Measurements from ENCODE around the gene FUT9. TPM values are rescaled to one million over a fixed set of nuclear protein-coding genes. Genes with fewer than 3 reads are reported as not detected.

Gene FUT9
- total RNA-seq, 8 experiments from 2014 or later: 0.03 to 14.1 (median 9.5) TPM

GRCh38 chr6:96016334-96017069 lies 728 bp downstream of the FUT9 start:
- ATAC-seq (replicated peaks in 6 of 8): no peak
- in situ Hi-C loops (cut with MboI; ENCODE audit: low pct_unique_long_range_greater_than_20kb in 2 of 9, low sequenced_read_pairs in 9 of 9, unreplicated experiment in 9 of 9): no loop called here
- Histone ChIP-seq H3K4me1 (replicated peaks in 1 of 2) (peaks cover 0 to 11% of the 10 kb centered on the region in 2 donors), H3K4me3 (peak overlapping the region; percentile 48 to 64 (median 63)), H3K27ac (peak overlapping the region; percentile 67 to 75)
- 9 to 55% (median 25%) methylated on average over 1 to 13 of the region's 18 CpGs for WGBS, 10 experiments

DNA sequence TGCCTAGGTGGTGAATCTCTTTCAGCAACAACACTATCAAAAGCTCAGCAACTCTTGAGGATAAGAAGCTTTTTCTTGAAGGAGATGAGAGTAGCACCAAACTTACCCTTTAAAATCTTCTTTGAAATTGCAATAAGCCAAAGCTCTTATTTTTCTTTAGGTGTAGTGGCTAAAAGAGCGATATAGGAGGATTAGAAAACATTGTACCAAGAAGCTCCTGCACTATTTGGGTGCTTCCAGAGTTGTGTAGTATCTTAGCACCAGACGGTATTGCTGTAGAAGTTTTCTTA lies 1.2 kb downstream of the FUT9 start:
- H3K4me3 ChIP-seq: peak overlapping the region; percentile 48 to 64 (median 63)
- no peak for ATAC-seq (replicated peaks in 6 of 8)
- WGBS, 10 experiments: 0 to 63% (median 44%) methylated on average over 1 to 2 of the region's 2 CpGs; no CpG with 5 or more reads in 3 of the 10 experiments
- in situ Hi-C loops (cut with MboI; ENCODE audit: low pct_unique_long_range_greater_than_20kb in 2 of 9, low sequenced_read_pairs in 9 of 9, unreplicated experiment in 9 of 9): no loop called here
- H3K4me1 ChIP-seq (replicated peaks in 1 of 2): peaks cover 0 to 11% of the 10 kb centered on the region in 2 donors
- no peak overlapping the region for H3K27ac ChIP-seq

DNA sequence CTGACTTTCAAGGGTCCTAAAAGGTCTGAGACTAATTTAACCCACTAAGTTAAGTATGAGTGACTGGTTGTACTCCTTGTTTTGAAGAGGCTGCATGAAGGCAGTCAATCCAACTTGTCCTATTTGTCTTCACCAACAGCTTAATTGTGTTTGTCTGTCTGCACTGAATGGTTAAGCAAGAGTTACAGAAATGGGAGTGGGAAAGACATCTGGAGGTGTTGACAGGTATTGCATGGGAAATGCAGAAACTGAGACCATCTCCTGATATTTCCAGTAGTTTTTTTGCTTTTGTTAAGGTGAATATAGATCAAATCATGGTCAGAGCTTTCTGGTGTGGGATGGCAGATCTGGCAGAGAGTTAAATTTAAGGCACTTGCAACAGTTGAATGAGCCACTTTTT lies 6.5 kb downstream of the FUT9 start:
- Histone ChIP-seq H3K4me1 (replicated peaks in 1 of 2) (no peaks in the 10 kb centered on the region), H3K4me3 (no peak overlapping the region), H3K27ac (no peak overlapping the region)
- in situ Hi-C loops (cut with MboI; ENCODE audit: low pct_unique_long_range_greater_than_20kb in 2 of 9, low sequenced_read_pairs in 9 of 9, unreplicated experiment in 9 of 9): no loop called here
- ATAC-seq (replicated peaks in 6 of 8): no peak

- no peak overlapping the region for H3K27ac ChIP-seq
- no peak overlapping the region for H3K4me3 ChIP-seq
- ATAC-seq (replicated peaks in 6 of 8): no peak
- 0 to 97% (median 86%) methylated on average over 1 to 7 of the region's 7 CpGs for WGBS, 10 experiments
- in situ Hi-C loops (cut with MboI; ENCODE audit: low pct_unique_long_range_greater_than_20kb in 2 of 9, low sequenced_read_pairs in 9 of 9, unreplicated experiment in 9 of 9): no loop called here
- H3K4me1 ChIP-seq (replicated peaks in 1 of 2): no peaks in the 10 kb centered on the region
These were observed 16.9 kb downstream of the FUT9 start for GRCh38 chr6:96032661-96033060.

- Histone ChIP-seq H3K4me3 (no peak overlapping the region), H3K4me1 (replicated peaks in 1 of 2) (no peaks in the 10 kb centered on the region), H3K27ac (no peak overlapping the region)
- no peak for ATAC-seq (replicated peaks in 6 of 8)
- in situ Hi-C loops (cut with MboI; ENCODE audit: low pct_unique_long_range_greater_than_20kb in 2 of 9, low sequenced_read_pairs in 9 of 9, unreplicated experiment in 9 of 9): no loop called here
These were observed 35.8 kb downstream of the FUT9 start for GRCh38 chr6:96051555-96051954.

DNA sequence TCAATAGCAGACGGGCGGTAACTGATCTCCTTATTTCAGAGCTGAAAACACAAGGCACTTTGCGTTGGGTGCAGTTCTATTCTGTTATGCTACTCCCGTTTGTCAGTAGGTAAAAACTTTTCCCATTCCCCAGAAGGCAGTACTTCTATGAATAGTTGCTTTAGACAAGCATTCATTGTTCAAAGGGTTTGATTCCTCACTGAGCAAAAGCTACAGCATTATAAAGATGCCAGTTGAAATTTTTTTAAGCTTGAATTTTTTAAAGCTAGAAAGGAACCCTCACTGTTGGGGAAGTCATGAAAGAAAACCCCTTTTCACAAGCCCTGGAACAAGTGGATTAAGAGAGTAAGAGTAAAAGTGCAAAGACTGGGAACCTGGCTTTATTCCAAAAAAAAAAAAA lies 42.3 kb downstream of the FUT9 start:
- 6 to 70% (median 34%) methylated on average over 1 to 4 of the region's 4 CpGs; no CpG with 5 or more reads in 1 of the 10 experiments for WGBS, 10 experiments
- Histone ChIP-seq H3K27ac (no peak overlapping the region), H3K4me3 (no peak overlapping the region), H3K4me1 (replicated peaks in 1 of 2) (no peaks in the 10 kb centered on the region)
- in situ Hi-C loops (cut with MboI; ENCODE audit: low pct_unique_long_range_greater_than_20kb in 2 of 9, low sequenced_read_pairs in 9 of 9, unreplicated experiment in 9 of 9): no loop called here
- ATAC-seq (replicated peaks in 6 of 8): peak in 4 of 8 experiments; percentile 24 to 64 (median 47)

GRCh38 chr6:96059586-96059985 lies 43.8 kb downstream of the FUT9 start:
- Histone ChIP-seq H3K27ac (no peak overlapping the region), H3K4me1 (replicated peaks in 1 of 2) (no peaks in the 10 kb centered on the region), H3K4me3 (no peak overlapping the region)
- in situ Hi-C loops (cut with MboI; ENCODE audit: low pct_unique_long_range_greater_than_20kb in 2 of 9, low sequenced_read_pairs in 9 of 9, unreplicated experiment in 9 of 9): no loop called here
- no peak for ATAC-seq (replicated peaks in 6 of 8)
- WGBS, 10 experiments: 0 to 100% (median 89%) methylated on average over 1 of the region's 1 CpG; no CpG with 5 or more reads in 2 of the 10 experiments

GRCh38 chr6:96060249-96060648 lies 44.5 kb downstream of the FUT9 start:
- H3K27ac ChIP-seq: no peak overlapping the region
- WGBS, 10 experiments: 0 to 100% (median 87%) methylated on average over 1 to 2 of the region's 2 CpGs
- no peak for ATAC-seq (replicated peaks in 6 of 8)
- H3K4me3 ChIP-seq: no peak overlapping the region
- in situ Hi-C loops (cut with MboI; ENCODE audit: low pct_unique_long_range_greater_than_20kb in 2 of 9, low sequenced_read_pairs in 9 of 9, unreplicated experiment in 9 of 9): no loop called here
- H3K4me1 ChIP-seq (replicated peaks in 1 of 2): no peaks in the 10 kb centered on the region

DNA sequence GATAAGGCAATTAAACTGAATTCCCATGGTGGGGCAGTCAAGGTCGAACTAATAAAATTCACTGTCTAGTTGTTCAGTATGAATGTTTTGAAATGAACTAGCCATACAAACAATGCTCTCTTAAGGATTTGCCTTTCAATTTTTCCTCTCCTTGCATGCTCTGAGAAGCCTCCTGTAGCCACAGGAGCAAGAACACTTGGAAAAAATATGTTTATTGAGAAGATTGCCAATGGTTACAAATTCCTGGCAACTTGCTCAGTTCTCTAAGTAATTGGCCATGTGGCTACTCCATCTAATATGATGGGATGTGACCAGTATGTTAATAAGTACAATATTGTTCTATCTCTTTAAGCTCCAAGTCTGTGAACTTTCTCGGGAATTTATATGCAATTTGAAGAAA lies 49.4 kb downstream of the FUT9 start:
- 0 to 100% (median 90%) methylated on average over 1 to 2 of the region's 2 CpGs; no CpG with 5 or more reads in 1 of the 10 experiments for WGBS, 10 experiments
- Histone ChIP-seq H3K4me1 (replicated peaks in 1 of 2) (no peaks in the 10 kb centered on the region), H3K4me3 (no peak overlapping the region), H3K27ac (no peak overlapping the region)
- in situ Hi-C loops (cut with MboI; ENCODE audit: low pct_unique_long_range_greater_than_20kb in 2 of 9, low sequenced_read_pairs in 9 of 9, unreplicated experiment in 9 of 9): no loop called here
- ATAC-seq (replicated peaks in 6 of 8): no peak

DNA sequence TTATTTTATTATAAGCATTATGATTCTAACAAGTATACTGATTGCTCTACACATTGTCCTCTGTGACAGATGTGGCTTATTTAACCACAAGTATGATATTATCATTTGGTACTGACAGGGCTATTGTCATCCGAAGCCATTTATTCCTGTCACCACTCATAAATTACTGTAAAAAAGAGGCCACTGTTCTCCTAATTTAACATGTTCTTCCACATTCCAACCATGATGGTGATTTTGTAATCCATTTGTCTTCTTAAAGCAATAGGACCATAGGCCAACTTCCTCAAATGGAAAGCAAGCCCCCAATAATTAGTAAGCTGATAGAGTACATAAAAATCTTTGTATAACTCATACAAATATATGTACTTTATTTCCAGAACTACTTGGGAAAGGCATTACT lies 50.6 kb downstream of the FUT9 start:
- no peak overlapping the region for H3K27ac ChIP-seq
- in situ Hi-C loops (cut with MboI; ENCODE audit: low pct_unique_long_range_greater_than_20kb in 2 of 9, low sequenced_read_pairs in 9 of 9, unreplicated experiment in 9 of 9): no loop called here
- H3K4me1 ChIP-seq (replicated peaks in 1 of 2): peaks cover 0 to 7% of the 10 kb centered on the region in 2 donors
- WGBS, 10 experiments: 0 to 100% (median 67%) methylated on average over 1 of the region's 1 CpG; no CpG with 5 or more reads in 1 of the 10 experiments
- H3K4me3 ChIP-seq: no peak overlapping the region
- no peak for ATAC-seq (replicated peaks in 6 of 8)

DNA sequence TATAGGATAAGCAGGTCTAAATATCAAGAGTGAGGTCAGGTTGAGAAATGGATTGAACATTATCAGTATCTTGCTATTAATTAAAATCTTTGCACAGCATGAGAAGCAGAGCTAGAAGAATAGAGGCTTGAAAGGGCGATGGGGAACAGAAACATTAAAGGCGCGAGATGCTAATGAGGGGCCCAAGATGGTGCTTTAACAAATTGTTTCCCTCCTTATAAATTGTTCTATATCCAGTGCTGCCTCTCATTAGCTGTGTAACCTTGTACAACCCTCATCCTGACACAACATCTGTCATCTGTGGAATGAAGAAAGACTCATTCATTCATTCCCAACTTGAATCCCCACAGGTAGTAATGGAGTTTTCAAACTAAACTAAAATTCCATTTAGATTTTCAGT lies 57.8 kb downstream of the FUT9 start:
- H3K27ac ChIP-seq: no peak overlapping the region
- peaks cover 10 to 32% of the 10 kb centered on the region in 2 donors for H3K4me1 ChIP-seq (replicated peaks in 1 of 2)
- in situ Hi-C loops (cut with MboI; ENCODE audit: low pct_unique_long_range_greater_than_20kb in 2 of 9, low sequenced_read_pairs in 9 of 9, unreplicated experiment in 9 of 9): no loop called here
- 38 to 100% (median 80%) methylated on average over 2 to 3 of the region's 3 CpGs; no CpG with 5 or more reads in 2 of the 10 experiments for WGBS, 10 experiments
- H3K4me3 ChIP-seq: no peak overlapping the region
- peak in 5 of 8 experiments; percentile 35 to 66 (median 51) for ATAC-seq (replicated peaks in 6 of 8)

- Histone ChIP-seq H3K4me1 (replicated peaks in 1 of 2) (peaks cover 10 to 32% of the 10 kb centered on the region in 2 donors), H3K4me3 (no peak overlapping the region), H3K27ac (no peak overlapping the region)
- 0 to 83% (median 55%) methylated on average over 1 to 3 of the region's 3 CpGs; no CpG with 5 or more reads in 2 of the 10 experiments for WGBS, 10 experiments
- in situ Hi-C loops (cut with MboI; ENCODE audit: low pct_unique_long_range_greater_than_20kb in 2 of 9, low sequenced_read_pairs in 9 of 9, unreplicated experiment in 9 of 9): no loop called here
- ATAC-seq (replicated peaks in 6 of 8): no peak
These were observed 58.2 kb downstream of the FUT9 start for GRCh38 chr6:96074006-96074405.

- ATAC-seq (replicated peaks in 6 of 8): peak in 5 of 8 experiments; percentile 86 to 99 (median 92)
- no peak overlapping the region for H3K4me3 ChIP-seq
- H3K4me1 ChIP-seq (replicated peaks in 1 of 2): peaks cover 10 to 31% of the 10 kb centered on the region in 2 donors
- no peak overlapping the region for H3K27ac ChIP-seq
- whole genome bisulfite sequencing, 10 experiments: 0 to 40% (median 17%) methylated on average over 1 of the region's 1 CpG; no CpG with 5 or more reads in 2 of the 10 experiments
- in situ Hi-C loops (cut with MboI; ENCODE audit: low pct_unique_long_range_greater_than_20kb in 2 of 9, low sequenced_read_pairs in 9 of 9, unreplicated experiment in 9 of 9): no loop called here
These were observed 60.1 kb downstream of the FUT9 start for GRCh38 chr6:96075826-96076225.

DNA sequence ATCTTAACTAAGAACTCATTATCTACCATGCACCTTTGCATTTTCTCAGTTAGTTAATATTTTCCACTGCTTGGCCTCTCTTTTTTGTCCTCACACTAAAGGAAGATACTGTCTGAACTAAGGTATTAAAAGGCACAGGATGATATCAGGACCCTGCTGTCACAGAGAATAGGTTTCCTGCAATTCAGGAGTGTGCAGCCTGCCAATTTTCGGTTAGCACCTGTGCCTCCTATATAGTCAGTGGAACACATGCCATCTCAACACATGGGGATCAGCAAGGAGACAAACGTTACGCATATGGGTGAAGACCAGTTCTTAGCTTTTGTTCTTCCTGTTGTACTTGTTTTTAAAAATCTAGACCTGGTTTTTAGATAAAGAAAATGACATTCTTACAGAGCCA lies 71.0 kb downstream of the FUT9 start:
- ATAC-seq (replicated peaks in 6 of 8): no peak
- Histone ChIP-seq H3K27ac (no peak overlapping the region), H3K4me3 (no peak overlapping the region), H3K4me1 (replicated peaks in 1 of 2) (no peaks in the 10 kb centered on the region)
- in situ Hi-C loops (cut with MboI; ENCODE audit: low pct_unique_long_range_greater_than_20kb in 2 of 9, low sequenced_read_pairs in 9 of 9, unreplicated experiment in 9 of 9): no loop called here
- 0 to 100% (median 89%) methylated on average over 1 to 3 of the region's 3 CpGs; no CpG with 5 or more reads in 2 of the 10 experiments for WGBS, 10 experiments
